PC-9 (cell line): ENCODE data around the gene OBP2A.

Source experiments
- EZH2 ChIP-seq: fragments of 200-600 bp; sonication (generic); IDR thresholded peaks from 2 replicates; pipeline ENCODE4 v1.8.0; 2017; ENCODE audit warnings: antibody characterized with exemption, low read depth
- TF ChIP-seq, protein P1 (sequence below): fragments of 200-600 bp; sonication (generic); conservative IDR thresholded peaks from 2 replicates; pipeline ENCODE4 v1.6.1; 2017; ENCODE audit warnings: mixed run types, antibody characterized with exemption, mild to moderate bottlenecking, moderate library complexity

- TF ChIP-seq EZH2: no peak
- TF ChIP-seq, protein P1, sequence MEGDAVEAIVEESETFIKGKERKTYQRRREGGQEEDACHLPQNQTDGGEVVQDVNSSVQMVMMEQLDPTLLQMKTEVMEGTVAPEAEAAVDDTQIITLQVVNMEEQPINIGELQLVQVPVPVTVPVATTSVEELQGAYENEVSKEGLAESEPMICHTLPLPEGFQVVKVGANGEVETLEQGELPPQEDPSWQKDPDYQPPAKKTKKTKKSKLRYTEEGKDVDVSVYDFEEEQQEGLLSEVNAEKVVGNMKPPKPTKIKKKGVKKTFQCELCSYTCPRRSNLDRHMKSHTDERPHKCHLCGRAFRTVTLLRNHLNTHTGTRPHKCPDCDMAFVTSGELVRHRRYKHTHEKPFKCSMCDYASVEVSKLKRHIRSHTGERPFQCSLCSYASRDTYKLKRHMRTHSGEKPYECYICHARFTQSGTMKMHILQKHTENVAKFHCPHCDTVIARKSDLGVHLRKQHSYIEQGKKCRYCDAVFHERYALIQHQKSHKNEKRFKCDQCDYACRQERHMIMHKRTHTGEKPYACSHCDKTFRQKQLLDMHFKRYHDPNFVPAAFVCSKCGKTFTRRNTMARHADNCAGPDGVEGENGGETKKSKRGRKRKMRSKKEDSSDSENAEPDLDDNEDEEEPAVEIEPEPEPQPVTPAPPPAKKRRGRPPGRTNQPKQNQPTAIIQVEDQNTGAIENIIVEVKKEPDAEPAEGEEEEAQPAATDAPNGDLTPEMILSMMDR: no peak
Measured at GRCh38 chr9:135522931-135523330, 23.0 kb upstream of the OBP2A start.
